ENCODE data around the gene YWHAQ. TPM values are rescaled to one million over a fixed set of nuclear protein-coding genes. Genes with fewer than 3 reads are reported as not detected.
"Not testable (repeated sequence)": the region's sequence is repeated elsewhere in the genome, so short reads cannot be mapped to it uniquely, and the experiment has no call there.

The YWHAQ gene
- total and polyA plus RNA-seq, 2 donors from 2014 or later = 168 to 262 TPM

DNA sequence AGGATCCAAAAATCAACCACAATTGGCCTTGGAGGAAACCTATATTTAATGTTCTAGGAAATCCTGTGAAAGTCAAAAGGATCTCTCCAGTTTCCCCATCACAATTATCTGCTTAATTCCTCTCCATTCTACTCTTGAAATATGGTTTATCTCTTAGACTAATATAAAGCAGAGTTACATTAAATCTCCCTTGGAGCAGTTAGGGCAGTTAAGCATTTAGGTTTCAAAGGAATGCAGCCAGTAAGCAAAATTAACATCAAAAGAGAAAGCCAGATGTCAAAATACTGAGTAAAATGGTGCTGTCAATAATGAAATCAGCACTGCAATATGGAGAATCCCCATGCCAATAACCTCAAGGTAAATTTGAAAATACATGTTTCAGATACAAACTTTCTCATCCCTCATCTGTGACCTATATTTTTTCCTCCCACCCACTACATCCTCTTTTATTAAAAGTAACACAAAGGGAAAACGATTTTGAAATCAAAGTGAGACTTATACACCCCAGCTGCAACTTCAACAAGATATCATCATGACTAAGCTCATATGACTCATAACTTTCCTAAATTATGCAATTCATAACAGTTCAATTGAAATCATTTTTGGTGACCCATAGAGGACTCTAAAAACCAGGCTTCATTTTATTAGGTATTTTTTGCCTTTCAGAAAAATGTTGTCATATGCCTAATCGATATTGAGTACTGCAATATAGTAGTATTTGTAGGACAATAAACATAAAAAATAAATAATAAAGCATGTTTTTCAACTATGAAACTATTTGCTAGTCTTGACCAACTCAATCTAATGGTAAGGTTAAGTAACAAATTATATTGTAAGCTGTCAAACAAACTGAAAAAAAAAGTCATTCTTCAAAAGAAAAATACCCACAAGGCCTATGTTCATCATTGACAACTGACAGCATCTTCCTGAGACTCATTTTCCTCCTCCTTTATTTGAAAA lies 78.3 kb downstream of the YWHAQ start:
- H3K27me3 ChIP-seq (ENCODE audit: control insufficient read depth, insufficient read depth, low read length) = no peaks in the 10 kb centered on the region
- no peak overlapping the region for H3K9ac ChIP-seq (ENCODE audit: low read length in 3 of 3)
- no peak for DNase-seq
- H3K4me3 ChIP-seq (ENCODE audit: low read length in 3 of 3) = no peak overlapping the region
- no peaks in the 10 kb centered on the region for H3K36me3 ChIP-seq (ENCODE audit: control insufficient read depth in 2 of 3, insufficient read depth in 3 of 3, low read length in 3 of 3)
- no peak overlapping the region for H3K27ac ChIP-seq (ENCODE audit: low read depth in 2 of 2, low read length in 2 of 2)
- peaks cover 0 to 8% (median 7%) of the 10 kb centered on the region in 3 donors for H3K4me1 ChIP-seq (ENCODE audit: control insufficient read depth in 2 of 3, insufficient read depth in 2 of 3, low read depth in 1 of 3, low read length in 3 of 3)
- intact Hi-C loops (cut with DNase I) = no loop called here
- H3K9me3 ChIP-seq (ENCODE audit: control insufficient read depth in 2 of 3, insufficient read depth in 1 of 3, low read length in 3 of 3) = no peaks in the 10 kb centered on the region
- TF ChIP-seq, protein P1, sequence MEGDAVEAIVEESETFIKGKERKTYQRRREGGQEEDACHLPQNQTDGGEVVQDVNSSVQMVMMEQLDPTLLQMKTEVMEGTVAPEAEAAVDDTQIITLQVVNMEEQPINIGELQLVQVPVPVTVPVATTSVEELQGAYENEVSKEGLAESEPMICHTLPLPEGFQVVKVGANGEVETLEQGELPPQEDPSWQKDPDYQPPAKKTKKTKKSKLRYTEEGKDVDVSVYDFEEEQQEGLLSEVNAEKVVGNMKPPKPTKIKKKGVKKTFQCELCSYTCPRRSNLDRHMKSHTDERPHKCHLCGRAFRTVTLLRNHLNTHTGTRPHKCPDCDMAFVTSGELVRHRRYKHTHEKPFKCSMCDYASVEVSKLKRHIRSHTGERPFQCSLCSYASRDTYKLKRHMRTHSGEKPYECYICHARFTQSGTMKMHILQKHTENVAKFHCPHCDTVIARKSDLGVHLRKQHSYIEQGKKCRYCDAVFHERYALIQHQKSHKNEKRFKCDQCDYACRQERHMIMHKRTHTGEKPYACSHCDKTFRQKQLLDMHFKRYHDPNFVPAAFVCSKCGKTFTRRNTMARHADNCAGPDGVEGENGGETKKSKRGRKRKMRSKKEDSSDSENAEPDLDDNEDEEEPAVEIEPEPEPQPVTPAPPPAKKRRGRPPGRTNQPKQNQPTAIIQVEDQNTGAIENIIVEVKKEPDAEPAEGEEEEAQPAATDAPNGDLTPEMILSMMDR (IDR thresholded peaks at IDR 0.05; ENCODE audit: borderline replicate concordance, extremely low read depth, insufficient read depth) = no peak
- FAIRE-seq = no peak

DNA sequence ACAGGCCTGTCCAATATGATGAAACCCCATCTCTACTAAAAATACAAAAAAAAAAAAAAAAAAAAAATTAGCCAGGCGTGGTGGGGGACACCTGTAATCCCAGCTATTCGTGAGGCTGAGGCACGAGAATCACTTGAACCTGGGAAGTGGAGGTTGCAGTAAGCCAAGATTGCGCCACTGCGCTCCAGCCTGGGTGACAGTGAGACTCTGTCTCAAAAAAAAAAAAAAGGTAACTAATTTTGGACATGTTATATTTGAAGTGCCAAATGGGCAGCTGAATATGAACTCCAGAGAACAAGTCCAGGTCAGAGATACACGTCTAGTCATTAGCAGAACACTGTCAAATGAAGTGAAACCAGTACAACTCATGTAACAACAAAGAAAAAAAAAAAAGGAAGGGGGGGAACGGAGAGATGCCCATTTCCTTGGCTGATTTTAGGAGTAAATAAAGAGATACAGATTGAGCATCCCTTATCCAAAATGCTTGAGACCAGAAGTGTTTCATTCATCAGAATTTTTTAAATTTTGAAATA lies 79.9 kb downstream of the YWHAQ start:
- intact Hi-C loops (cut with DNase I); H3K9ac ChIP-seq (ENCODE audit: low read length in 3 of 3); H3K27me3 ChIP-seq (ENCODE audit: control insufficient read depth, insufficient read depth, low read length); H3K9me3 ChIP-seq (ENCODE audit: control insufficient read depth in 2 of 3, insufficient read depth in 1 of 3, low read length in 3 of 3); H3K36me3 ChIP-seq (ENCODE audit: control insufficient read depth in 2 of 3, insufficient read depth in 3 of 3, low read length in 3 of 3); DNase-seq; FAIRE-seq; H3K4me3 ChIP-seq (ENCODE audit: low read length in 3 of 3); H3K27ac ChIP-seq (ENCODE audit: low read depth in 2 of 2, low read length in 2 of 2): not testable (repeated sequence)
- peaks cover 0 to 10% (median 9%) of the 10 kb centered on the region in 3 donors for H3K4me1 ChIP-seq (ENCODE audit: control insufficient read depth in 2 of 3, insufficient read depth in 2 of 3, low read depth in 1 of 3, low read length in 3 of 3)

DNA sequence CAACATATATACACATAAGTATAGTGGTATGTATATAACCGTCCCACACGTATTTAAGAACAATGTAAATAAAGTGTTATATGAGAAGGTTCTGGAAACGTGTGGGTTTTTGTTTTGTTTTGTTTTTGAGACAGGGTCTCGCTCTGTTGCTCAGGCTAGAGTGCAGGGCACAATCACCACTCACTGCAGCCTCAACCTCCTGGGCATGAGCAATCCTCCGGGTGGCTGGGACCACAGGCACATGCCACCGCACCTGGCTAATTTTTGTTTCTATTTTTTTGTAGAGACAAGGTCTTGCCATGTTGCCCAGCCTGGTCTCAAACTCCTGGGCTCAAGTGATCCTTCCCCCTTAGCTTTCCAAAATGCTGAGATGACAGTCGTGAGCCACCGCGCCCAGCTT lies 81.4 kb downstream of the YWHAQ start:
- no peak for DNase-seq
- Histone ChIP-seq H3K4me1 (ENCODE audit: control insufficient read depth in 2 of 3, insufficient read depth in 2 of 3, low read depth in 1 of 3, low read length in 3 of 3) (peaks cover 0 to 10% (median 9%) of the 10 kb centered on the region in 3 donors), H3K27ac (ENCODE audit: low read depth in 2 of 2, low read length in 2 of 2) (no peak overlapping the region), H3K36me3 (ENCODE audit: control insufficient read depth in 2 of 3, insufficient read depth in 3 of 3, low read length in 3 of 3) (no peaks in the 10 kb centered on the region), H3K27me3 (ENCODE audit: control insufficient read depth, insufficient read depth, low read length) (no peaks in the 10 kb centered on the region), H3K4me3 (ENCODE audit: low read length in 3 of 3) (no peak overlapping the region), H3K9ac (ENCODE audit: low read length in 3 of 3) (no peak overlapping the region), H3K9me3 (ENCODE audit: control insufficient read depth in 2 of 3, insufficient read depth in 1 of 3, low read length in 3 of 3) (no peaks in the 10 kb centered on the region)
- intact Hi-C loops (cut with DNase I) = no loop called here
- FAIRE-seq = no peak
- TF ChIP-seq, protein P1 (IDR thresholded peaks at IDR 0.05; ENCODE audit: borderline replicate concordance, extremely low read depth, insufficient read depth) = no peak

- H3K4me3 ChIP-seq (ENCODE audit: low read length in 3 of 3) = no peak overlapping the region
- H3K9ac ChIP-seq (ENCODE audit: low read length in 3 of 3) = no peak overlapping the region
- H3K4me1 ChIP-seq (ENCODE audit: control insufficient read depth in 2 of 3, insufficient read depth in 2 of 3, low read depth in 1 of 3, low read length in 3 of 3) = peaks cover 0 to 9% (median 7%) of the 10 kb centered on the region in 3 donors
- TF ChIP-seq, protein P1 (IDR thresholded peaks at IDR 0.05; ENCODE audit: borderline replicate concordance, extremely low read depth, insufficient read depth) = no peak
- H3K27ac ChIP-seq (ENCODE audit: low read depth in 2 of 2, low read length in 2 of 2) = no peak overlapping the region
- no peaks in the 10 kb centered on the region for H3K36me3 ChIP-seq (ENCODE audit: control insufficient read depth in 2 of 3, insufficient read depth in 3 of 3, low read length in 3 of 3)
- intact Hi-C loops (cut with DNase I) = no loop called here
- no peaks in the 10 kb centered on the region for H3K9me3 ChIP-seq (ENCODE audit: control insufficient read depth in 2 of 3, insufficient read depth in 1 of 3, low read length in 3 of 3)
- H3K27me3 ChIP-seq (ENCODE audit: control insufficient read depth, insufficient read depth, low read length) = no peaks in the 10 kb centered on the region
- FAIRE-seq = no peak
- DNase-seq = no peak
Observed at GRCh38 chr2:9548506-9548905, 82.3 kb downstream of the YWHAQ start.
